ENCODE measurements around the gene STT3A.
"Not testable (repeated sequence)": the region's sequence is repeated elsewhere in the genome, so short reads cannot be mapped to it uniquely, and the experiment has no call there.

The STT3A gene

GRCh38 chr11:125592305-125593113, at the start of gene STT3A:
STT3A (plus strand) TSS chr11:125592852; CDS start chr11:125595916, 3,064 bp downstream.
- peak; percentile 99 for DNase-seq

- no peak for DNase-seq
Measured at GRCh38 chr11:125550780-125551179, 41.9 kb upstream of the STT3A start.

- no peak for DNase-seq
Measured at GRCh38 chr11:125551835-125552342, 40.8 kb upstream of the STT3A start.

- DNase-seq: no peak
Measured at GRCh38 chr11:125552927-125553326, 39.7 kb upstream of the STT3A start.

- no peak for DNase-seq
Measured at GRCh38 chr11:125553357-125553756, 39.3 kb upstream of the STT3A start.

GRCh38 chr11:125554038-125554437, 38.6 kb upstream of the STT3A start:
- no peak for DNase-seq

GRCh38 chr11:125559888-125560287, 32.8 kb upstream of the STT3A start:
- DNase-seq: no peak

GRCh38 chr11:125561924-125562323, 30.7 kb upstream of the STT3A start:
- DNase-seq: no peak

- no peak for DNase-seq
Measured at GRCh38 chr11:125562430-125562829, 30.2 kb upstream of the STT3A start.

- DNase-seq: no peak
Measured at GRCh38 chr11:125564357-125564756, 28.3 kb upstream of the STT3A start.

GRCh38 chr11:125566235-125566634, 26.4 kb upstream of the STT3A start:
- DNase-seq: no peak

GRCh38 chr11:125568970-125569914, 23.4 kb upstream of the STT3A start, which contains the start of gene EI24:
EI24 (plus strand) TSS chr11:125569477; CDS start chr11:125572528, 3,051 bp downstream.
- DNase-seq: peak; percentile 95

GRCh38 chr11:125569915-125570621, 22.6 kb upstream of the STT3A start:
- peak; percentile 46 for DNase-seq

- DNase-seq: no peak
Measured at GRCh38 chr11:125570952-125571351, 21.7 kb upstream of the STT3A start.

GRCh38 chr11:125572916-125573315, 19.7 kb upstream of the STT3A start:
- no peak for DNase-seq

- not testable (repeated sequence) for DNase-seq
Measured at GRCh38 chr11:125577181-125577580, 15.5 kb upstream of the STT3A start.

GRCh38 chr11:125578783-125579182, 13.9 kb upstream of the STT3A start:
- no peak for DNase-seq

GRCh38 chr11:125579811-125580210, 12.8 kb upstream of the STT3A start:
- no peak for DNase-seq

- DNase-seq: no peak
Measured at GRCh38 chr11:125583496-125583895, 9.2 kb upstream of the STT3A start.

- DNase-seq: no peak
Measured at GRCh38 chr11:125585487-125585886, 7.2 kb upstream of the STT3A start.

GRCh38 chr11:125586623-125587022, 6.0 kb upstream of the STT3A start:
- peak; percentile 66 for DNase-seq

- no peak for DNase-seq
Measured at GRCh38 chr11:125587480-125587879, 5.2 kb upstream of the STT3A start.

- DNase-seq: peak; percentile 45
Measured at GRCh38 chr11:125588505-125588904, 4.1 kb upstream of the STT3A start.
